Urinary bladder (tissue), 4 donors: ENCODE results near the gene RASL12. TPM values are rescaled to one million over a fixed set of nuclear protein-coding genes. Genes with fewer than 3 reads are reported as not detected.
"Not testable (repeated sequence)": the region's sequence is repeated elsewhere in the genome, so short reads cannot be mapped to it uniquely, and the experiment has no call there.

Source experiments
- DNase-seq: peaks from one replicate; pipeline ENCODE4 v3.0.0-alpha.2; 2015; ENCODE audit errors: extremely low spot score
- H3K27ac ChIP-seq: one replicate; pipeline ENCODE4 v1.5.1; 2013; ENCODE audit warnings: low read depth, mild to moderate bottlenecking, moderate library complexity
- H3K36me3 ChIP-seq: one replicate; pipeline ENCODE4 v1.6.1; 2013; ENCODE audit warnings: mild to moderate bottlenecking, moderate library complexity; ENCODE audit not compliant: insufficient read depth
- H3K4me1 ChIP-seq: one replicate; pipeline ENCODE4 v1.6.1; 2013; ENCODE audit warnings: mild to moderate bottlenecking, moderate library complexity; ENCODE audit not compliant: insufficient read depth
- H3K4me3 ChIP-seq: one replicate; pipeline ENCODE4 v1.5.1; 2013; ENCODE audit warnings: low read depth, low read length
- WGBS: extraction: QIAGEN DNeasy Blood & Tissue Kit; methylation state at CpG from one replicate; pipeline ENCODE4 v1.1.7; 2013; 5-methylcytosine and 5-hydroxymethylcytosine counted together
- polyA plus RNA-seq: library from polyadenylated mRNA; stranded (reverse); fragments of 200-250 nt; gene quantifications from one replicate; pipeline ENCODE4 v1.2.3, GENCODE V29; 2013
- small RNA-seq: library from RNA; depleted of rRNA; stranded (forward); fragments of <200 nt; gene quantifications from one replicate; pipeline ENCODE3, GENCODE V24; 2014
- total RNA-seq: library from RNA; depleted of rRNA; stranded (reverse); fragments of >200 nt; gene quantifications from one replicate; pipeline ENCODE4 v1.2.3, GENCODE V29; 2014
- donor health status: healthy with polysubstance abuse.
- donor health status: healthy.

Gene RASL12
- total and polyA plus RNA-seq, 2 donors = 54.6 to 85.0 TPM

DNA sequence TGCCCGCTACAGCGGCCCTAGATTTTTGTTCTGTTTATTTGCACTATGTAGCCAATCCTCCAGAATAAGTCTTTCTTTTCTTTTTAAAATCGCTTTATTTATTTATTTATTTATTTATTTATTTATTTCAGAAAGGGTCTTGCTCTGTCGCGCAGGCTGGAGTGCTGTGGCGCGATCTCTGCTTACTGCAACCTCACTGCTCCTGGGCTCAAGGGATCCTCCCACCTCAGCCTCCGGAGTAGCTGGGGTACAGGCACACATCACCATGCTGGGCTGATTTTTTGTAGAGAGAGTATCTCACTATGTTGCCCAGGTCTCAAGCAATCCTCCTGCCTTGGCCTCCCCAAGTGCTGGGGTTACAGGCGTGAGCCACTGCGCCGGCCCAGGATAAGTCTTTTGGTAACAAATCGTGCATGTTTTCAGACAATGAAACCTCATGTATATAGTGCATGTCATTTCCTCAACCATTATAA, 38.0 kb downstream of the RASL12 start:
- 62% methylated on average over 12 of the region's 12 CpGs for WGBS
- no peak overlapping the region for H3K27ac ChIP-seq
- peaks cover 3% of the 10 kb centered on the region for H3K36me3 ChIP-seq
- no peaks in the 10 kb centered on the region for H3K4me1 ChIP-seq
- DNase-seq = no peak
- H3K4me3 ChIP-seq = peak overlapping the region; percentile 91

DNA sequence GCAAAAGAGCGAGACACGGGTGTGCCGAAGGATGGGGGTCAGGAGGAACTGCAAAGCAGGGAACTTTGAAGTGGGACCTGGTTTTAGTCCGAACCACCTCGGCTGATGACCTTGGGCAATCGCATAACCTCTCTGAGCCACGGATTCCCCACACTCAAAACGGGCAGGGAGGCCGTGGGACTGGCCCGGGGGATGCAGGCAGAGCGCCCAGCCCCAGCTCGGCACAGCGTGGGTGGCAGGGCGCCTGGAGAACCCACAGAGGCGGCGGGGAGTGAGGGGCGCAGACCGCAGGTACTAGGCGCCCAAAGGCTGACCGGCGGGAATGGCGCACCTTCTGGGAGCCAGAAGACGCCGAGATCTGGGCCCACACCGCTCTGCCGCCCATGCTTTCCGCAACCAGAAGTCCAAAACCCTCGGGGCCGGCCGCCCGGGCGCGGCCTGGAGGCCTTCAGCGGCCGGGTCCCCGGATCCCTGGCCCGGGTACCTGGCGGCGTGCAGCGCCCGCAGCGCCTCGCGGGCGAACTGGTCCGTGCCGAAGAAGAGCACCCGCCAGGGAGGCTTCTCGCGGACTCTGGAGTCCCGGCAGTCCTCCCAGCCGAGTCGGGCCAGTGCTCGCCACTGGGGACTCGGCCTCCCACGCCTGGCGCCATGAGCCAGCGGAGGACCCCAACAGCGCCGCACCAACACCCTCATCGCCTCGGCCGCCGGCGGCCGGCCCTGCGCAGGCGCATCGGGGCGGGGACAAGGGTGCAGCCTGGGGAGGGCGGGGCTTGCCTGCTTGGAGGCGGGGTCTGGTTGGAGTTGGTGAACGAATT, 38.7 kb downstream of the RASL12 start, which contains the start of gene MTFMT:
Gene MTFMT, minus strand, starts transcription at position 719 of the 815 bp plus-strand sequence. Its CDS starts 26 bp downstream, at position 693.
- WGBS = under 1% methylated on average over 73 of the region's 73 CpGs
- Histone ChIP-seq H3K27ac (peak within 1 kb of the TSS; percentile 54), H3K4me3 (peak within 1 kb of the TSS; percentile 91), H3K36me3 (peaks cover 3% of the 10 kb centered on the region), H3K4me1 (no peaks in the 10 kb centered on the region)
- peak; percentile 75 for DNase-seq

DNA sequence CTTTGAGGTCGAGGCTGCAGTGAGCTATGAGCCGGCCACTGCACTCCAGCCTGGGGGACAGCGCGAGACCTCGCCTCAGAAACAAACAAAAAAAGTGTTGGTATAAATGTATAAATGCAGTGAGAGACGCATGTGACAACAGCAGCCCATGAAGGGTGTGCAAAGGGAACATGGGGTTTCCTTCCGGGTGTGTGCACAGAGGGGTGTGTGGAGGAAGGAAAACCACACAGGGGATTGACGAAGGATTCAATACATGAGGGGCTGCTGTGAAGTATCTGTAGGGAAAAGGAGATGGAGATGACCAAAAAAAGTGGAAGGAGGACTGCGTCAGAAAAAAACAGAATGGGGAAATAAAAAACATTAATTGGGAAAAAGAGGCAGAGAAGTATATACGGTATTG, 39.5 kb downstream of the RASL12 start:
- no peak overlapping the region for H3K27ac ChIP-seq
- H3K4me3 ChIP-seq = peak overlapping the region; percentile 91
- WGBS = 48% methylated on average over 10 of the region's 10 CpGs

DNA sequence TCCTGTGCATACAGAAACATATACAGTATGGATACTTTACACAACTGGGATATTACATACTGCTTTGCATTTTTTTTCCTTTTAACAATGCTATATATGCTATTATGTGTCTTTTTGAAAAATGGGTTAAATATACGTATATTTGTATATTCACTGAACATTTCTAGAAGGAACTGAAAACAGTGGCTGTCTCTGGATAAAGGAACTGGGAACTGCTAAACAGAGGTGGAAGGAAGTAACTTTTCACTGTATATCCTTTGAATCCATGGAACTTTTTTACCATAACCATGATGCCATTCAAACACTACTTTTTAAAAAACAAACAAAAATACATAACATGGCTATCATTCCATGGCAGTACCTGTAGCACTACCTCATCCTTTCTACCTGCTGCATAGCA, 40.2 kb downstream of the RASL12 start:
- no peak overlapping the region for H3K27ac ChIP-seq
- WGBS = 78% methylated on average over 1 of the region's 1 CpG
- no peak for DNase-seq

More for the DNA sequence above, 39.5 kb downstream of the RASL12 start:
- DNase-seq = no peak
- Histone ChIP-seq H3K36me3 (peaks cover 3% of the 10 kb centered on the region), H3K4me1 (no peaks in the 10 kb centered on the region)

DNA sequence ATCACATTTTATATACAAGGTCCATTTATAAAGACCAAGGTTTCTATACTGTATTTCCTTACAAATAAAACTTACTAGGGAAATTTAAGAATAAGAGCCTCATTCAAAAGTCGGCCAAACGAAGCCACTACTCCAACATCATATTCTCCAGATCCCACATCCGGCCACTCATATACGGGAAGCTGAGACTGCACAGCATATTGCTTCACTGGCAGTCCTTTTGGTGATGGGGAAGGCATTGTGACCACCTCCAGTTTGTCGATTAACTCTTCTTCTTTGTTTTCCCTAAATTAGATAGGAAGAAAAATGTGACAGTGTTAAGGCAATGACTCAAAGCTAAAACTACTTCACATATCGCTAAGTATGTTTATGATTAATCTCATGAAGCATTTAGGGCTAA, 41.0 kb downstream of the RASL12 start:
- H3K4me1 ChIP-seq = no peaks in the 10 kb centered on the region
- peaks cover 3% of the 10 kb centered on the region for H3K36me3 ChIP-seq
- H3K4me3 ChIP-seq = no peak overlapping the region
- no peak for DNase-seq
- H3K27ac ChIP-seq = no peak overlapping the region
- 90% methylated on average over 6 of the region's 6 CpGs for WGBS

More for the DNA sequence above, 40.2 kb downstream of the RASL12 start:
- Histone ChIP-seq H3K36me3 (peaks cover 3% of the 10 kb centered on the region), H3K4me1 (no peaks in the 10 kb centered on the region), H3K4me3 (no peak overlapping the region)

DNA sequence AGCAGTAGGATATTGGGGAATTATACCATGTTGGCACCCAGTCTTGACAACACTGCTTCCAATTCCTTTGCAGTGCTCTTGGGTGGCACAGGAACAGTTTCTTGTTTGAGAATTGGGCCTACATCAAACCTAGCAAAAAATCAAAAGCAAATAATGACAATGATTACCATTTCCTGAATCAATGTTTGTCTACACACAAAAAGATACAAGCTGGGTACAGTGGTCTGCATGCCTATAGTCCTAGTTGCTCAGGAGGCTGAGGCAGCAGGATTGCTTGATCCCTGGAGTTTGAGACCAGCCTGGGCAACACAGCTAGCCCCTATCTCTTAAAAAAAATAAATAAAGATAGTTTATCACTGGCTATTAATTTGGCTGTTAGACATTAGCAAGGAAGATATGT, 46.3 kb downstream of the RASL12 start:
- H3K4me1 ChIP-seq = no peaks in the 10 kb centered on the region
- H3K4me3 ChIP-seq = no peak overlapping the region
- DNase-seq = no peak
- peaks cover 5% of the 10 kb centered on the region for H3K36me3 ChIP-seq
- H3K27ac ChIP-seq = no peak overlapping the region

DNA sequence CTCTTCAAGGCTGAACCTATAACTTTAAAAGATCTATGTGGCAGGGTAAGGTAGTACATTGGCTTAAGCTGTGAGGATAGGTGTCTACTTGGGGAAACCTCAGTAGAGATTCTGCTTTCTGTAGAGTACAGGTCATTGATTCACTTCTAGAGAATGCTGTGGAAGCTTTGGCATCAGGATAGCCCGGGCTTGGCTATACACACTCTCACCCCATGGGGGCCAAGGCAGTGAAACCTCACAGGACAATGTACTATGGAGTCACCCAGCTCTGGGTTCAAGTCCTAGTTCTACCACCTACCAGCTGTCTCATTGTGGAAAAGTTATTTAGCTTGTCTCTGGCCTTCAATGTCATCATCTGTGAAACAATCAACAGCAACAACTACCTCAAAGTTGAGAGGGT, 47.4 kb downstream of the RASL12 start:
- WGBS = 98% methylated on average over 1 of the region's 1 CpG
- DNase-seq = no peak
- Histone ChIP-seq H3K4me1 (no peaks in the 10 kb centered on the region), H3K4me3 (no peak overlapping the region), H3K27ac (no peak overlapping the region), H3K36me3 (peaks cover 4% of the 10 kb centered on the region)

DNA sequence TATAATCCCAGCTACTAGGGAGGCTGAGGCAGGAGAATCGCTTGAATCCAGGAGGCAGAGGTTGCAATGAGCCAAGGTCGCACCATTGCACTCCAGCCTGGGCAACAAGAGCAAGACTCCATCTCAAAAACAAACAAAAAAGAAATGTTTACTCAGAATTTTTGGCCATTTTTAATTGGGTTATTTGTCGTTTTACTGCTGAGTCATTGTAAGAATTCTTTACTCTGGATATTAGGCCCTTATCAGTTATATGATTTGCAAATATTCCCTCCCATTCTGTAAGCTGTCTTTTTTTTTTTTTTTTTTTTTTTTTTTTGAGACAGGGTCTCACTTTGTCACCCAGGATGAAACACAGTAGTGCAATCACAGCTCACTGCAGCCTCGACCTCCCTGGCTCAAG, 56.6 kb downstream of the RASL12 start:
- WGBS = 91% methylated on average over 4 of the region's 4 CpGs
- H3K27ac ChIP-seq, H3K4me1 ChIP-seq, H3K36me3 ChIP-seq, DNase-seq, H3K4me3 ChIP-seq: not testable (repeated sequence)

DNA sequence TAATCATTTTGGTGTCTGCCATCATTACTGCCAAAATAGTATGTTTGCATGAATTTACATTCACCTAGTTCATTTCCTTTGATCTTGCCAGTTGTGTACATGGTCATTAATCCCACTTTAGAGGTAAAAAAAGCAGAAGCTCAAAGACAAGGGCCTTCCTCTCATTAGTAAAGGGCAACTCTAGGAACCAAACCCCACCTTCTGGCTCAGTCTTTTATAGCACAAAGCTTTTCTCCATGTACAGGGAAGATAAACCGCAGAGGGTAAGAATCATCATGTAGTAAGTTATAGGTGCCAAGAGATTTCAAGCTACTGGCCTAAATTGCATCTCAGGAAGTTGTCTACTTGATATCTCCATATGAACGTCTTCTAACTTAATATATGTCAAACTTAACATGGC, 58.8 kb downstream of the RASL12 start:
- WGBS = 58% methylated on average over 2 of the region's 2 CpGs
- no peak overlapping the region for H3K27ac ChIP-seq
- H3K36me3 ChIP-seq = no peaks in the 10 kb centered on the region
- H3K4me1 ChIP-seq = no peaks in the 10 kb centered on the region
- H3K4me3 ChIP-seq = no peak overlapping the region
- DNase-seq = no peak

DNA sequence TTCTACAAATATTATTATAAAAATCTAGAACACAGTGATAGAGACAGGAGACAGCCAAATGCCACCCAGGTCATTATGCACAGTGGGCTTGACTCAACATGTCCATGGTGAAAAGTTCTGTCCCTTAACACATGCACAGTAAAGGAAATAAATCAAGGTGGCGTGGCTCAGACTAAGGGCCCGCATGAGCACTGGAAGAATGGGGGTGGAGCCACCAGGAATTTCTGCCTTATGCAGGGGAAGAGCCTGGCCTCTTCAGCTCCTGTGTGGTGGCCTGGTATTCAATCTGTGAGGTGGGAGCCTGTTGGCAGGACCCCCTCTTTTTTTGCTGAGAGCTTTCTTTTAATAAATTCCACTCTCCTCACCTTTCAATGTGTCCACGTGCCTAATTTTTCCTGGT, 60.9 kb downstream of the RASL12 start:
- H3K36me3 ChIP-seq = no peaks in the 10 kb centered on the region
- H3K4me1 ChIP-seq = no peaks in the 10 kb centered on the region
- WGBS = 84% methylated on average over 3 of the region's 3 CpGs
- DNase-seq = no peak
- no peak overlapping the region for H3K4me3 ChIP-seq
- no peak overlapping the region for H3K27ac ChIP-seq

DNA sequence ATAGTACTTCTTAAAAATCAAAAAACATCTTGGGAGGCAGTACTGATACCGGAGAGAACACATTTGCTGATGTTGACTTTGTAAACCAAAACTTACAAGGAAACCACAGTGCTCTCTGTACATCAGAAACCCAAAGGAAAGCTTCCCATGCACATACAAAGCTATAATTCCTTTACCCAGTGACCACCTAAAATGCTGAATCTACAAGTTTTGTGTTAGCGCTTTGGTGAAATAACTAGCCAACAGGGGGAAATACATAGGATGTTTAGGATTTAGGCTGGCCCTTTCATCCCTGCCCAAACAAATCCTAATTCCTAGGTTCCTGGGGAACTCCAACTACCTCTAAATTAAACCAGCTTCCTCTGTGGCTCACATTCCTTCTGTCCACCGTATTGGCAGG, 62.8 kb downstream of the RASL12 start:
- 81% methylated on average over 3 of the region's 3 CpGs for WGBS
- H3K4me1 ChIP-seq = no peaks in the 10 kb centered on the region
- no peak overlapping the region for H3K27ac ChIP-seq
- H3K4me3 ChIP-seq = no peak overlapping the region
- H3K36me3 ChIP-seq = no peaks in the 10 kb centered on the region
- DNase-seq = no peak

Small RNAs within 50 kb of the gene (small RNA-seq; reads per million reads assigned to genes)
- not detected for gene AC013553.1

Other genes with a start within 250 kb of the RASL12 start
- gene PIF1, start 242.3 kb downstream of the RASL12 start, total RNA-seq = 4.1 TPM
- gene PIF1, start 242.3 kb downstream of the RASL12 start, polyA plus RNA-seq = 3.1 TPM
- 25.6 TPM for gene PLEKHO2, start 226.1 kb downstream of the RASL12 start, total RNA-seq
- gene PLEKHO2, start 226.1 kb downstream of the RASL12 start, polyA plus RNA-seq = 40.2 TPM
- gene ANKDD1A, start 156.1 kb downstream of the RASL12 start, total RNA-seq = 12.4 TPM
- 7.5 TPM for gene ANKDD1A, start 156.1 kb downstream of the RASL12 start, polyA plus RNA-seq
- gene SPG21, start 78.1 kb downstream of the RASL12 start, total RNA-seq = 56.2 TPM
- 87.6 TPM for gene SPG21, start 78.1 kb downstream of the RASL12 start, polyA plus RNA-seq
- 22.4 TPM for gene MTFMT, start 38.4 kb downstream of the RASL12 start, total RNA-seq
- 13.1 TPM for gene MTFMT, start 38.4 kb downstream of the RASL12 start, polyA plus RNA-seq
- gene SLC51B, start 22.6 kb downstream of the RASL12 start, total RNA-seq = not detected
- gene SLC51B, start 22.6 kb downstream of the RASL12 start, polyA plus RNA-seq = 0.44 TPM
- gene KBTBD13, start 8.8 kb upstream of the RASL12 start, total RNA-seq = 0.32 TPM
- gene KBTBD13, start 8.8 kb upstream of the RASL12 start, polyA plus RNA-seq = 0.19 TPM
- gene UBAP1L, start 47.2 kb upstream of the RASL12 start, total RNA-seq = 3.9 TPM
- 1.9 TPM for gene UBAP1L, start 47.2 kb upstream of the RASL12 start, polyA plus RNA-seq
- gene PDCD7, start 65.8 kb upstream of the RASL12 start, total RNA-seq = 18.3 TPM
- 27.3 TPM for gene PDCD7, start 65.8 kb upstream of the RASL12 start, polyA plus RNA-seq
- gene CLPX, start 117.4 kb upstream of the RASL12 start, total RNA-seq = 73.6 TPM
- gene CLPX, start 117.4 kb upstream of the RASL12 start, polyA plus RNA-seq = 24.9 TPM
- gene CILP, start 143.5 kb upstream of the RASL12 start, total RNA-seq = 49.3 TPM
- 72.2 TPM for gene CILP, start 143.5 kb upstream of the RASL12 start, polyA plus RNA-seq
- 8.2 TPM for gene PARP16, start 218.9 kb upstream of the RASL12 start, total RNA-seq
- gene PARP16, start 218.9 kb upstream of the RASL12 start, polyA plus RNA-seq = 13.4 TPM
- not detected for gene RNU5A-1, start 228.1 kb upstream of the RASL12 start, total RNA-seq
- not detected for gene RNU5A-1, start 228.1 kb upstream of the RASL12 start, polyA plus RNA-seq
- under 0.01 TPM for gene RNU5B-1, start 236.7 kb upstream of the RASL12 start, total RNA-seq
- gene RNU5B-1, start 236.7 kb upstream of the RASL12 start, polyA plus RNA-seq = not detected